GM21786 (cell line): ENCODE measurements around the gene MIB1.
A peak's percentile ranks its signal among the peaks of the same experiment; 100 is the strongest.

Experiments
- ATAC-seq: cut with Tn5 transposase; IDR thresholded peaks from one replicate; pipeline ENCODE4 v1.9.1; 2021; ENCODE audit not compliant: unreplicated experiment

Gene MIB1

DNA sequence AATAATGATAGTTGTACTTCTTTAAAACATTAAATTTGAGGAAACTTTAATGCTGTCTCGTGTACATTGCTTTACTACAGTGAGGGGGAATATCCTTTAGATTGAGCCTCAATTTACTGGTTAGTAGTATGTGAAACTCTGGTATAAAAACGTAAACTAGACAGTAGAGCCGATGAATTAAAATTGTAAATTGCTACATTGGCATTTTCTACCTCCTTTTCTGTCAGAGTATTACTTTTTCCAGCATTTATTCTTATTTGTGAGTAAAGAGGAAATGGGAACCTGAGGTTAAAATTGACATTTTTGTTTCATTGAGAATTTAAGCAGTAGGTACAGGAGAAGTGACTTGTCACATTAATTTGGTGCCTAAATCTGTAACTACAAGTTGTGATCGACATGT is 128.2 kb downstream of the MIB1 start:
- no peak for ATAC-seq

DNA sequence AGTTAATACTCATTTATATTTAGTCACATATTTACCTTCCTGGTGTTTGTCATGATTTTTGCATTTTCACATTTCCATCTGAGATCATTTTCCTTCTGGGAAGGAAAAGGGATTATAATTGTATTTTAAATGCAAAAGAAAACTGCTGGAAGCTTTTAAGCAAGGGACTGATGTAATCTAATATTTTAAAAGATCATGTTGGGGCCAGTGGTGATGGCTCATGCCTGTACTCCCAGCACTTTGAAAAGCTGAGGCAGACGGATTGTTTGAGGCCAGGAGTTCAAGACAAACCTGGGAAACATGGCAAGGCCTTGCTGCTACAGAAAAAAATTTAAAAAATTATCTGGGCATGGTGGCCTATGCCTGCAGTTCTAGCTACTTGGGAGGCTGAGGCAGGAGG is 149.0 kb downstream of the MIB1 start:
- ATAC-seq, result no peak

DNA sequence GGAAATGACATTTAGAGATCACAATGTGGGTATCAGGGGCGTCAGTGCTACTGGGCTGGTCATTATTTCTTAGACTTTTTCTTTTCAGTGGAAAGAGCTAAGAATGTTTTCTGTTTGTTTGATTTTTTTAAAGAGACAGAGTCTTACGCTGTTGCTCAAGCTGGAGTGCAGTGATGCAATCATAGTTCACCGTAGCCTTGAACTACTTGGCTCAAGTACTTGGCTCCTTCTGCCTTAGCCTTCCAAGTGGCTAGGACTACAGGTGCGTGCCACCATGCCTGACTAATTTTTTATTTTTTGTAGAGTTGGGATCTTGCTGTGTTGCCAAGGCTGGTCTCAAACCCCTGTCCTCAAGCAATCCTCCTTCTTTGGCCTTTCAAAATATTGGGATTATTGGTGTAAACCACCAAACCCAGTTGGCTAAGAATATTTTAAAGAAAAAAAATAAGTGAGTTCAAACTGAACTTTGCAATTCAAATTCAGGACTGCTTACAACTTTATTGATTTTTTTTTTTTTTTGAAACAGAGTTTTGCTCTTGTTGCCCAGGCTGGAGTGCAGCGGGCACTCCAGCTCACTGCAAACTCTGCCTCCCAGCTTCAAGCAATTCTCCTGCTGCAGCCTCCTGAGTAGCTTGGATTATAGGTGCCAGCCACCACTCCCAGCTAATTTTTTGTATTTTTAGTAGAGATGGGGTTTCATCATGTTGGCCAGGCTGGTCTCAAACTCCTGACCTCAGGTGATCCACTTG is 154.2 kb downstream of the MIB1 start:
- no peak for ATAC-seq

DNA sequence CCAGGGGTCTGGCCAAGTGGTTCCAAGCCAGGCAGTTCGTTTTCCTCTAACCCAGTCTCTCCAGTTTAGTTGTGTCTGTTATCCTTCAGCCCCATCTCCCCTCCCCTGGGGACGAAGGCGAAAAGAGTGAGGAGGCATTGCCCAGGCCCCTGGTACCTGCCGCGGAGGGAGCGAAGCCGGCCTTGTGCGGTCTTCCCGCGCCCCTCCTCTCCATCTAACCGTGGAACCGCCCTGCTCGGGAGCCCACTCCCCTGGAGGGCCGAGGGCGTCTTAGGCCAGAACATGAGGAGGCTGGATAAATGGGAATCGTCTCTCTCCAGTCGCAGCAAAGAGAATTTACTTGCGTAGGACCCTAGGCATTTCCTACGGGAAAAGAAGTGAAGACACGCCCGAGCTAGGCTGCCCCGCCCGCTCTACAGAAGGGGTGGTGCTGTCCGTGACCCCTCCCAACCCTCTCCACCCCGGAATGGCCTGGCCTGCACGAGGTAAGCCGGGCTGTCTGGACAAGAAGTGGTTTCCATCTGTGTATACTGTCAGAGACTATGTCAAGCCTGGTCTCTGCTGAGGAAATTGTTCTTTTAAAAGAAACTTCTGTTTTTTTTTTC is 156.2 kb downstream of the MIB1 start:
- no peak for ATAC-seq

DNA sequence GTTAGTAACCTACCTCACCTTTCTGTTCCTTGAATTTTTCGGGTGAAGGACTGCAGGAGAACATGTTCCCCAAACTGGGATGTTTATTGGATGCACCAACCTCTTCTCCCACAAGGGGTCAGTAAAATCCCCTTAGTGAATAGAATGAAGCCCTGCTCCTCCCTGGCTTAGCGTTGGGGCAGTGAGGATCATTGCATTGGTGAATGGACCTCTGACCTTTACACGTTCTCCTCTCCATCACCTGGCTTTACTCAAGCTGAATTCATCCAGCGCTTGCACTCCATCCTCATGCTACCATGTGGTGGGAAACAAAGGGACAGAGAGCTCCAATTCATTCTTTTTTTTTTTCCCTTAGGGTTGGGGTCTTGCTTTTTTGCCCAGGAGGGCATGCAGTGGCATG is 157.2 kb downstream of the MIB1 start:
- peak; percentile 75 for ATAC-seq

DNA sequence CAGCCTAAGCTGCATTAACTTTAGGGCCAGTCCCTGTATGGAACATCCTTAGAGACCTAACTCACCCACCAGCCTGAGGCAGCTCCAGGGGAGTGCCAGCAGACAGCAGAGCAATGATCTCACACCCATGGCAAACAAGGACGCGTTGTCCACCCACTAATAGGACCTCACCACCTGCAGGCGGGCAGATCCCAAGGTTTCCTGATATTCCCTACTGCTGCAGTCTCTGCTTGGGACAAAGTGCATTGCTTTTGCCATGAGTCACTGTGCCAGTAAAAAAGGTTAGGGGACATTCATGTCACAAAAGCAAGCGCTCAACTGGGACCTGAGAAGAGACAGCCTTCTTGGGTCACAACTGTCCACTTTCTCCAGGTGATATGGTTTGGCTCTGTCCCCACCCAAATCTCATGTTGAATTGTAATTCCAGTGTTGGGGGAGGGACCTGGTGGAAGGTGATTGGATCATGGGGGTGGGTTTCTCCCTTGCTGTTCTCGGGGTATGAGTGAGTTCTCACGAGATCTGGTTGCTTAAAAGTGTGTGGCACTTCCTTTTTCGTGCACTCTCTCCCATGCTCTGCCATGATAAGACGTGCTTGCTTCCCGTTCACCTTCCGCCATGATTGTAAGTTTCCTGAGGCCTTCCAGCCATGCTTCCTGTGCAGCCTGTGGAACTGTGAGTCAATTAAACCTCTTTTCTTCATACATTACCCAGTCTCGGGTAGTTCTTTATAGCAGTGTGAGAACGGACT is 160.2 kb downstream of the MIB1 start:
- ATAC-seq, result no peak

DNA sequence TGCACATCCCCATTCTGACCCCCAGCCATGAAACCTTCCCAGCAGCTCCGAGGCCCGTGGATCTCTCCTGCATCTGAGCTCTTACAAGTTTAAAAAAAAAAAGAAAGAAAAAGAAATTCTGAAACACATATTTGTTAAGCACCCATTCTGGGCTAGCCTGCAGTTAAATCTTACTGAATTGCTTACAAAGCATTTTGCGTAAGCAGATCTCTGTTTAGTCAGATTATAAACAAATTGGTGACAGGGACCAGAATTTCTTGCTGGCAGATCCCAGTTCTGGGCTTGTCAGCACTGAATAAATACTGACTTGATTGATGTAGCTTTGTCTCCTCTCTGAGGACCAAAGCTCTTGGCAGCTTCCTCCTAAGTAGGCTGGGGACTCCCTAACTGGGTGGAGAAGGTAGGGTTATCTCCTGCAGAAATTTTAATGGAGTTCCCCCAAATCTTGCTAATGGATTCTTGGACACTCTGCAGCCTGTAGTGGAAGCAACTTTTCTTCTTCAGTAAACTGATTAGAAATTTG is 160.9 kb downstream of the MIB1 start:
- ATAC-seq, result no peak

DNA sequence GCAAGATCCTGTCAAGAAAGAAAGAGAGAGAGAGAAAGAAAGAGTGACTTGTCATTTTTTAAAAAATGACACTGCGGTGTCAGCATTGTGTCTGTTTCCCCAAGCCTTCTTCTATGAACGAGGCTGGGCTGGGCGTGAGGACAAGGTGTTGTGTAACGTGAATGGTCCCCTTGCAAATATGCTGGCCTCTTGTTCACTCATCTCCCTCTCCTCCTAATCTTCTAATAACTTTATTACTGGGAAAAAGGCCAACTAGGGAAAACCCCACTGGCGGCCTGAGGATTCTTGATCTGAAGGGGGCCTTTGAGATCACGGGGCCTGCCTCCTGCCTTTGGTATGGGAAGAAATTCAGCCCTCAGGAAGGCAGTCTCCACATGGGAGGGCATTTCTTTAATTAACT is 163.1 kb downstream of the MIB1 start:
- no peak for ATAC-seq

DNA sequence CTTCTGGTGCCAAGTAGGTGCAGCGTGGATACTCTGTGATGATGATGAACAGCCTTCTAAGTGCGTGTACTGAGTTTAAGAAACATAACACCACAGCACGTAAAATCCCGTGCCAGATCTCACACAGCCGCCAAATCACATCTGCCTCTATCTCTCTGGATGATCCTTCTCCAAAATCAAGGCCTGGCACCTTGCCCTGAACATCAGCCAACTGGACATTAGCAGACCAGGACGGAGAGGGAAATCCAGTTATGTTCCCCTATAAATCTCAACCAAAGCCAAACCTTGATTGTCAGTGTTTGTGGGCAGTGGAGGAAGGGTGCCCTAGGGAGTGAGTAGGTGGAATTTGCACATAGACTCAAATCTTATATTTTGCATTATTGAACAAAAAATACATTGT is 164.3 kb downstream of the MIB1 start:
- ATAC-seq, result no peak

DNA sequence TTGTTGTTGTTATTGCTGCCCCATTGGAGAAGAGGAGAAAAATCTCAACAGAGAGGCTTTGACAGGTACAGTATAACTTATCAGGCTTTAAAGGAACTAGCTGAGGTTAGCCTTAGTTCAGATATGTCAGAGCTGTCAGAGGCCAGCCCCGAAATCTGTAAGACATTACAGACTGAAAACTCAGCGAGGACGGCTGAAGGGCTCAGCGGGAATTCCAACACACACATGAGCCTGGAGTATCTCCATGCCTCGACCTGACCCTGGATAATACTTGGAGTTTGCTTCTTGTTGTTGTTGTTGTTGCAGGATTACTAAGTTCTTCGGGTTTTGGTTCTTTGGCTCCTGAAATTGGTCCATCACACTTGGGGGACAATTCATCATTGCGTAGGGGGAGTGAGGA is 166.9 kb downstream of the MIB1 start:
- no peak for ATAC-seq

DNA sequence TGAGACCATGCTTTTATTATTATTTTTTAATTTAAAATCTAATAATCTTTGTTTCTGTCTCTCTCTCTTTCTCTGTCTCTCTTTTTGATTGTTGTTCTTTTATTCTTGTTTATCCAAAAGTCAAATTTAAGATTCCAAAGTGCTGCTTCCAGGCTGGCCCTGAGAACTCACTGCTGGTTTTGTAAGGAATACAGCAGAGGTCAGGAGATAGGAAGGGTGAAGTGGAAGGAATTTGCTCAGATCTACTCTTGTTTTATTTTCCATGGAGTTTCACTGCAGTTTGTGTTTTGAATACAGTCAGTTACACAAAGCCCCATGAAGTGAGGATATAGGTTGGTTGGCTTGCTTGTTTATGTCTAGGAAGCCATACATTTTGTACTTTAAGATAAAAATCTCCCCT is 168.1 kb downstream of the MIB1 start:
- ATAC-seq, result no peak

DNA sequence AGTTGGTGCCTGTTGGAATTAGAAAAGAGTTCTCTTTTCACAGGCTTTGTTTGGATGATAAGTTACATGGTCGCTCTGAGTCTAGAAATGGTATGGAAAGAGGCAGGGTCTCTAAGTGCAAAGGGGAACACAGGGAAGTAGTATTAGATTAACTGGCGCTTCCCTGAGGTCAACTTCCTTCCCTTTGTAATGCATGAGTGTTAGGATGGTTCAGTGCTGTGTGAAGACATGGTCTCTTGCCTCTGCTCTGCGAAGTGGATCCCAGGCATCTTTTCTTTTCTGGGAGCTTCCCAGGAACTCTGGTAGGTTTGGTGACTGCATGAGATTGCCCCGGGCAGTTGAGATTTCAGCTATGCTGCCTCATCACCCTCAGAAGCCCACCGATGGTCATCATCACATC is 170.3 kb downstream of the MIB1 start:
- no peak for ATAC-seq

DNA sequence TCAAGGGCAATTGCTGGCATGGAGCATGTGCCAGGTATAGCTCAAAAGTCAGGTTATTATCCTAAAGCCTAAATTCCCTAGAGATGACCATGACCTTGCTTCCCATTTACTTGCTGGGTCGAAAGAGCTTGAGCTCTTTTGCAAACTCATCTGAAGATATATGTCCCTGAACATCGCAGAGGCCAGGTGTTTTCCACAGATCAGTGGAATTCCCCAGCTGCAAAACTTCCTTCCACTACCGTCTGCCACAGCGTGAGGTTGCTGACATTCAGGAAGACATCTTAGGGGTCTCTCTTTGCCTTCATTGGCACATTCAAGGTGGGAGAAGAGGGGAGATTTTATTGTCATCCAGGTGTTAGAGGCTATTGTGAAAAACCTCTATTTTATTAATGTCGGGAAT is 171.0 kb downstream of the MIB1 start:
- no peak for ATAC-seq

DNA sequence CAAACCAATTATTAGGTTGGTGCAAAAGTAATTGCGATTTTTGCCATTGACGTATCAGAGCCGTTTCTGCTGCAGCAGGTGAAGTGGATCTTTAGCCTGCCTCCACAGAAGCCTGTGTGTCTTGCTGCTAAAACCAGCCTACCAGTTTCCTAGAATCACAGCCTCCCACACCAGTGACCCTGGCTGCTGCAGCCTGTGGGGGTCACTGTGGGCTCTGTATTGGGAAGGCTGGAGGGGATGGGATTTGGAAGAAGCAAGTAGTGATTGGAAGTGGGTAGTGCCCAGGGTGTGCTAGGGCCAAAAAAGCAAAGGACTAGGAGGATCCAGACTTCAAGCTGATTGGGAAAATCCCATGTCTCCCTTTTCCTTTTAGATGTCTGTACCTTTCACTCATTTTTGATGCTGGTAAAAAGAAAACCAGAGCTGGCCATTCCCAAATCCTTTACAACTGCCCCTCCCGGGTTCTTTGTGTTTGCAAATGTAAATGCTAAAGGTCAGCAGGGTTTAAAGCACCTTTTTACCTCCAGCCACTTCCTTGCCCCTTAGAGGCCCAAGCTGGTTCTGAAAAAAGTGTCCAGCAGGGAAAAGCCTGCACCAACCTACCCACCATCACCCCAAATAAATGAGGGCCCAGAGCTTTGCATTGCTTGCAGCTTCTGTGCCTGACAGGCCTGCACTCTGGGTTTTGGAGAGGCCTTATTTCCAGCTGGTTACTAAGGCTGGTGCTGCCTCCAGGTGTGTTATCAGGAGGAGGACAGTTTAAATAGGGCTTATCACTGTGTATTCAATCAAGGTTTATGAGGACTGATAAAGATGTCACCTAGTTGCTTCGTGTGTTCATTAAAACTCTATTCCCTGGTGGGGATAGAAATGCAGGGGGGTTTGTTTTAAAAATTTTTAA is 172.0 kb downstream of the MIB1 start:
- ATAC-seq, result no peak

DNA sequence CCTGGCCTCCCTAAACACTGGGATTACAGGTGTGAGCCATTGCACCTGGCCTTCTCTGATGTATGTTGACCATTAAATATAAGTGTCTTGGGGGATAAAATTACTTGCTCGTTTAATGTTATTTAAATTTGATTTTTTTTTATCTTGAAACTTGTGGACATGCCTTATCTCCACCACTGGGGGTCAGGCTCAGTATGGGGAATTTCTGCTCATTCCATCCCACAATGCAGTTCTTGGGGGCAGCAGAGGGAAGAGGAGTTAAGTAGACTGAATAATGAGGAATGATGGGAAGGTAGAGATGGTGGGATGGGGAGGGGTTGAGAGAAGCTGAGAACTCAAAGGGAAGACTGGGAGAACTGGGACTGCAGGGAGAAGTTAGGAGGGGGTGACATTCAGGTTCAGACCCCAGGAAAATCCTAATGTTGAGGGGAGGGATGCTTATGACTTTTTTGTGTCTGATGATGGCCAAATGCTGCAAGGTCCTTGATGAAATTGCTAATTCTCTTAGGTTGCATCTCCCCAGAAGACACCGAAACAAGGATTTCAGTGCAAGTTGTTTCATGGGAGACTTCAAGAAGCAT is 174.2 kb downstream of the MIB1 start:
- ATAC-seq, result no peak

DNA sequence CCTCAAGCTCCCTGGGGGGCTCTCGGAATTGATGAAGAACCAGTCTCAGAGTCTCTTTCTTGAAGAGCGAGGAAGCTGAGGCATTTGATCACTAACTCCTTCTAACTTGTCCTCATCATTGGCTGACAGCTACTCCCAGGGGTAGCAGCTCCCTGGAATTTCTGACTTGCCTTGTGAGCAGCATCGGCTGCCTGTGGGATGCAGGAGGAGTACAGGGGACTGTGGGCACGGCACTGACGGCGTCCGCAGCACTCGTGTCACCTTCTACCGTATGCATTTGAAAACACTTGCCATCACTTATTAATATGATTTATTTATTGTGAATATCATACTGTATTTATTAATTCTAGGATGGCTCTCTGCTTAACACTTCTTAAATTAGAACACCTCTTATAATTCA is 175.0 kb downstream of the MIB1 start:
- ATAC-seq, result no peak

DNA sequence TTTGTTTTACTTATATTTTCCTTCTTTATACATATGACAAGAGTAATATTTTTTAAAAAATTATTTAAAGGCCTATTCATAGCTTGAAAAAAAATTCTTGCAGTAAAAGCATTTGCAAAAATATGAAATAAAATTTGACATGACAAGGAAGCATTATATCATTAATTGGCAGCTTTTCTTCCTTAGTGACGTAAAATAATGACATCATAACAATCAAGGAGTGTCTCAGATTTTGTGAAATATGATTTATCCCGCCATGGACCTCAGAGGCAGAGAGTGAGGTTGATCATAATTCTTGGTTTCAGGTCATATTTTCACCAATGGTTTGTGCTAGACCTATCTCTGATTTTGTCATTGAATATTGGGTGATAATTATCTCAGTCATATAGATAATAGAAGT is 176.0 kb downstream of the MIB1 start:
- no peak for ATAC-seq

DNA sequence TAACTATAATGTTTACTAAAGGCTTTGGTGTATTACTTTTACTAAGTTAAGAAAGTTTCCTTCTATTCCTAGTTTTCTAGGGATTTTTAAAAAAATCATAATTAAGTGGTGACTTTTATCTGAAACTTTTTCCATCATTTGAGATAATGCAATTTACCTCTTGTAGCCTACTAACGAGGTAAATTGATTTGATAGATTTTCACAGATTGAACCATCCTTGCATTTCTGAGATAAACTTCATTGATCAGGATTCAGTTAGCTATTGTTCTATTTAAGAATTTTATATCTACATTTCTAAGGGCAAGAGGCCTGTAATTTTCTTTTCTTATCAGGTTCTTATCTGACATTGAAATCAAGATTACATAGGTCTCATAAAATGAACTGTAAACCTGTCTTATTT is 178.1 kb downstream of the MIB1 start:
- no peak for ATAC-seq
